Measurements from ENCODE around the gene NSRP1. TPM values are rescaled to one million over a fixed set of nuclear protein-coding genes. Genes with fewer than 3 reads are reported as not detected.

The NSRP1 gene
- polyA plus RNA-seq, 3 donors = 7.2 to 19.9 (median 11.7) TPM

- 50% methylated on average over 1 of the region's 4 CpGs for WGBS (ENCODE audit: insufficient coverage)
- TF ChIP-seq CTCF (IDR thresholded peaks at IDR 0.05) = peak; percentile 48
- H3K4me2 ChIP-seq (replicated peaks; ENCODE audit: extremely low read depth, low read length, poor library complexity, severe bottlenecking) = no peak overlapping the region
- no peaks in the 10 kb centered on the region for H3K36me3 ChIP-seq (replicated peaks in 1 of 2; ENCODE audit: control insufficient read depth in 1 of 2, insufficient read depth in 2 of 2, low read length in 2 of 2)
- Mint-ChIP-seq H3K27me3 (ENCODE audit: low read depth in 3 of 3) (peaks cover 0 to 3% (median 2%) of the 10 kb centered on the region in 3 donors), H3K36me3 (no peaks in the 10 kb centered on the region), H3K27ac (no peak overlapping the region), H3K9me3 (no peaks in the 10 kb centered on the region), H3K4me3 (no peak overlapping the region), H3K4me1 (peaks cover 11% of the 10 kb centered on the region)
- H4K20me1 ChIP-seq (ENCODE audit: insufficient read depth, low read length) = no peaks in the 10 kb centered on the region
- intact Hi-C loops (cut with micrococcal nuclease) = loop anchor here (2.0 to 10.0 kb wide), 2 partner anchors 69 to 301 kb away; no protein-coding TSS in a partner anchor
- no peak overlapping the region for H2AFZ ChIP-seq (ENCODE audit: insufficient read depth, low read depth, low read length, poor library complexity, severe bottlenecking)
- H3K4me3 ChIP-seq (replicated peaks in 1 of 3; ENCODE audit: low read depth in 2 of 3, low read length in 3 of 3) = no peak overlapping the region
- peaks cover 0 to 3% of the 10 kb centered on the region in 2 donors for H3K4me1 ChIP-seq (ENCODE audit: control insufficient read depth in 1 of 2, insufficient read depth in 2 of 2, low read length in 2 of 2)
- H3K27me3 ChIP-seq (ENCODE audit: control insufficient read depth in 2 of 2, insufficient read depth in 2 of 2, low read length in 2 of 2) = no peaks in the 10 kb centered on the region
- H3K27ac ChIP-seq (ENCODE audit: low read depth in 1 of 2, low read length in 2 of 2) = no peak overlapping the region
- H3K79me2 ChIP-seq (ENCODE audit: insufficient read depth, low read length) = no peaks in the 10 kb centered on the region
- H3K9me3 ChIP-seq (replicated peaks in 1 of 2; ENCODE audit: control insufficient read depth in 1 of 2, insufficient read depth in 1 of 2, low read length in 2 of 2) = no peaks in the 10 kb centered on the region
- no peak overlapping the region for H3K9ac ChIP-seq (ENCODE audit: insufficient read depth, low read length, poor library complexity, severe bottlenecking)
- DNase-seq = peak; percentile 11 to 31 (median 18)
Measured at GRCh38 chr17:30095507-30096244, 20.9 kb upstream of the NSRP1 start.

- no peak overlapping the region for H3K27ac ChIP-seq (ENCODE audit: low read depth in 1 of 2, low read length in 2 of 2)
- WGBS (ENCODE audit: insufficient coverage) = 80% methylated on average over 3 of the region's 4 CpGs
- no peak overlapping the region for H3K4me2 ChIP-seq (replicated peaks; ENCODE audit: extremely low read depth, low read length, poor library complexity, severe bottlenecking)
- Mint-ChIP-seq H3K36me3 (no peaks in the 10 kb centered on the region), H3K9me3 (no peaks in the 10 kb centered on the region), H3K27ac (no peak overlapping the region), H3K4me1 (peaks cover 20% of the 10 kb centered on the region), H3K4me3 (no peak overlapping the region), H3K27me3 (ENCODE audit: low read depth in 3 of 3) (peaks cover 0 to 2% (median 0%) of the 10 kb centered on the region in 3 donors)
- no peaks in the 10 kb centered on the region for H3K9me3 ChIP-seq (replicated peaks in 1 of 2; ENCODE audit: control insufficient read depth in 1 of 2, insufficient read depth in 1 of 2, low read length in 2 of 2)
- no peak overlapping the region for H3K9ac ChIP-seq (ENCODE audit: insufficient read depth, low read length, poor library complexity, severe bottlenecking)
- no peaks in the 10 kb centered on the region for H3K36me3 ChIP-seq (replicated peaks in 1 of 2; ENCODE audit: control insufficient read depth in 1 of 2, insufficient read depth in 2 of 2, low read length in 2 of 2)
- intact Hi-C loops (cut with micrococcal nuclease) = loop anchor here in 1 of 2 donors (5.0 kb wide), 1 partner anchor 75 kb away; no protein-coding TSS in a partner anchor
- H3K4me1 ChIP-seq (ENCODE audit: control insufficient read depth in 1 of 2, insufficient read depth in 2 of 2, low read length in 2 of 2) = peaks cover 12 to 21% of the 10 kb centered on the region in 2 donors
- no peak overlapping the region for H3K4me3 ChIP-seq (replicated peaks in 1 of 3; ENCODE audit: low read depth in 2 of 3, low read length in 3 of 3)
- no peaks in the 10 kb centered on the region for H3K27me3 ChIP-seq (ENCODE audit: control insufficient read depth in 2 of 2, insufficient read depth in 2 of 2, low read length in 2 of 2)
- H3K79me2 ChIP-seq (ENCODE audit: insufficient read depth, low read length) = no peaks in the 10 kb centered on the region
- DNase-seq = no peak
- no peaks in the 10 kb centered on the region for H4K20me1 ChIP-seq (ENCODE audit: insufficient read depth, low read length)
- TF ChIP-seq CTCF (IDR thresholded peaks at IDR 0.05) = no peak
- peak overlapping the region; percentile 37 for H2AFZ ChIP-seq (ENCODE audit: insufficient read depth, low read depth, low read length, poor library complexity, severe bottlenecking)
Measured at GRCh38 chr17:30101686-30102390, 14.8 kb upstream of the NSRP1 start.

All from CD14-positive monocyte (primary cell).